H9 (cell line): ENCODE data around the gene GSTP1. TPM values are rescaled to one million over a fixed set of nuclear protein-coding genes. Genes with fewer than 3 reads are reported as not detected.

Experiments used
- DNase-seq: peaks from one replicate; pipeline ENCODE4 v3.0.0-alpha.2; 2017
- H2AFZ ChIP-seq: one replicate; pipeline ENCODE4 v1.6.1; 2013; ENCODE audit warnings: mild to moderate bottlenecking, low read length, control low read depth, moderate library complexity
- H2AK5ac ChIP-seq: 2 replicates; pipeline ENCODE4 v1.6.1; 2013; ENCODE audit warnings: low read length, control low read depth, mixed read lengths; ENCODE audit not compliant: insufficient read length
- H2BK120ac ChIP-seq: one replicate; pipeline ENCODE4 v1.6.1; 2013; ENCODE audit warnings: low read depth, mild to moderate bottlenecking, low read length, control low read depth, inconsistent platforms; ENCODE audit not compliant: poor library complexity, severe bottlenecking
- H2BK12ac ChIP-seq: 2 replicates; pipeline ENCODE4 v1.6.1; 2013; ENCODE audit warnings: low read length, control low read depth, mixed read lengths, low read depth; ENCODE audit not compliant: insufficient read length
- H2BK15ac ChIP-seq: 2 replicates; pipeline ENCODE4 v1.6.1; 2013; ENCODE audit warnings: low read depth, low read length, control low read depth
- H2BK20ac ChIP-seq: one replicate; pipeline ENCODE4 v1.6.1; 2013; ENCODE audit warnings: low read depth, mild to moderate bottlenecking, low read length, control low read depth, inconsistent platforms; ENCODE audit not compliant: poor library complexity, severe bottlenecking
- H2BK5ac ChIP-seq: 2 replicates; pipeline ENCODE4 v1.6.1; 2013; ENCODE audit warnings: low read length, control low read depth, mixed read lengths; ENCODE audit not compliant: insufficient read length
- H3K14ac ChIP-seq: 2 replicates; pipeline ENCODE4 v1.6.1; 2013; ENCODE audit warnings: low read length, control low read depth; ENCODE audit not compliant: insufficient read depth
- H3K18ac ChIP-seq: 2 replicates; pipeline ENCODE4 v1.6.1; 2013; ENCODE audit warnings: low read depth, mild to moderate bottlenecking, mixed read lengths, low read length, control low read depth; ENCODE audit not compliant: insufficient read length
- H3K23ac ChIP-seq: 2 replicates; pipeline ENCODE4 v1.6.1; 2013; ENCODE audit warnings: low read length, control low read depth, mixed read lengths, low read depth; ENCODE audit not compliant: insufficient read length
- H3K23me2 ChIP-seq: 2 replicates; pipeline ENCODE4 v1.6.1; 2013; ENCODE audit warnings: low read depth, mild to moderate bottlenecking, mixed read lengths, low read length, control low read depth; ENCODE audit not compliant: insufficient read length, poor library complexity, severe bottlenecking
- H3K27ac ChIP-seq: 2 replicates; pipeline ENCODE4 v1.5.1; 2013; ENCODE audit warnings: low read length, control low read depth, mixed read lengths, low read depth; ENCODE audit not compliant: insufficient read length
- H3K27me3 ChIP-seq: 2 replicates; pipeline ENCODE4 v1.6.1; 2013; ENCODE audit warnings: low read length, control low read depth, inconsistent platforms; ENCODE audit not compliant: insufficient read depth
- H3K4ac ChIP-seq: 2 replicates; pipeline ENCODE4 v1.6.1; 2013; ENCODE audit warnings: low read depth, mild to moderate bottlenecking, control low read depth, inconsistent platforms, low read length, moderate library complexity
- H3K4me1 ChIP-seq: 2 replicates; pipeline ENCODE4 v1.6.1; 2013; ENCODE audit warnings: low read length, control low read depth, inconsistent platforms; ENCODE audit not compliant: insufficient read depth
- H3K4me2 ChIP-seq: 2 replicates; pipeline ENCODE4 v1.6.1; 2013; ENCODE audit warnings: low read length, control low read depth, mixed read lengths; ENCODE audit not compliant: insufficient read length, insufficient read depth
- H3K56ac ChIP-seq: 2 replicates; pipeline ENCODE4 v1.6.1; 2013; ENCODE audit warnings: low read depth, mild to moderate bottlenecking, mixed read lengths, low read length, control low read depth; ENCODE audit not compliant: insufficient read length
- H3K79me1 ChIP-seq: 2 replicates; pipeline ENCODE4 v1.6.1; 2013; ENCODE audit warnings: low read depth, mild to moderate bottlenecking, moderate library complexity, low read length, control low read depth, inconsistent platforms; ENCODE audit not compliant: insufficient read depth, poor library complexity, severe bottlenecking
- H3K79me2 ChIP-seq: 2 replicates; pipeline ENCODE4 v1.6.1; 2013; ENCODE audit warnings: low read length, control low read depth, inconsistent platforms; ENCODE audit not compliant: insufficient read depth
- H3K9ac ChIP-seq: 2 replicates; pipeline ENCODE4 v1.6.1; 2013; ENCODE audit warnings: low read length, control low read depth, mixed read lengths; ENCODE audit not compliant: insufficient read length; ENCODE audit errors: extremely low read depth
- H3K9me3 ChIP-seq: one replicate; pipeline ENCODE4 v1.6.1; 2013; ENCODE audit warnings: low read depth, low read length, inconsistent platforms; ENCODE audit not compliant: control insufficient read depth
- H3T11ph ChIP-seq: one replicate; pipeline ENCODE4 v1.6.1; 2013; ENCODE audit warnings: mild to moderate bottlenecking, low read length, control low read depth, inconsistent platforms
- H4K20me1 ChIP-seq: one replicate; pipeline ENCODE4 v1.6.1; 2013; ENCODE audit not compliant: control insufficient read depth, insufficient read length, insufficient read depth
- H4K5ac ChIP-seq: 2 replicates; pipeline ENCODE4 v1.6.1; 2013; ENCODE audit warnings: low read depth, mild to moderate bottlenecking, mixed read lengths, low read length, control low read depth; ENCODE audit not compliant: insufficient read length
- H4K8ac ChIP-seq: replicated peaks from 2 replicates; pipeline ENCODE4 v1.6.1; 2013; ENCODE audit warnings: low read length, control low read depth, mixed read lengths, low read depth; ENCODE audit not compliant: insufficient read length
- H4K91ac ChIP-seq: 2 replicates; pipeline ENCODE4 v1.6.1; 2013; ENCODE audit warnings: low read depth, mild to moderate bottlenecking, moderate library complexity, mixed read lengths, low read length, control low read depth; ENCODE audit not compliant: insufficient read length
- H3K27ac Mint-ChIP-seq, 3 experiments: 2 replicates in 2 of 3; 3 replicates in 1 of 3; pipeline ENCODE4 v1.8.0; 2020 to 2021; ENCODE audit warnings: mixed read lengths in 3 of 3, mild to moderate bottlenecking in 1 of 3, moderate library complexity in 1 of 3
- H3K27me3 Mint-ChIP-seq: 2 replicates; pipeline ENCODE4 v1.8.0; 2021; ENCODE audit warnings: low read depth, mild to moderate bottlenecking, moderate library complexity, mixed read lengths
- H3K36me3 Mint-ChIP-seq, 3 experiments: 2 replicates in 2 of 3; 3 replicates in 1 of 3; pipeline ENCODE4 v1.8.0; 2020 to 2021; ENCODE audit warnings: low read depth in 3 of 3, mixed read lengths in 3 of 3; ENCODE audit not compliant: insufficient read depth in 1 of 3
- H3K4me1 Mint-ChIP-seq, 2 experiments: 2 replicates each; pipeline ENCODE4 v1.8.0; 2020; ENCODE audit warnings: mixed read lengths in 2 of 2
- H3K4me3 Mint-ChIP-seq, 2 experiments: 2 replicates in 1 of 2; 3 replicates in 1 of 2; pipeline ENCODE4 v1.8.0; 2020 to 2021; ENCODE audit warnings: mild to moderate bottlenecking in 2 of 2, mixed read lengths in 2 of 2, moderate library complexity in 1 of 2
- H3K9me3 Mint-ChIP-seq, 2 experiments: 2 replicates in 1 of 2; 3 replicates in 1 of 2; pipeline ENCODE4 v1.8.0; 2020; ENCODE audit warnings: mild to moderate bottlenecking in 2 of 2, mixed read lengths in 2 of 2, moderate library complexity in 1 of 2
- CTCF ChIP-seq: fragments of 200-600 bp; sonication (generic); conservative IDR thresholded peaks from 3 replicates; pipeline ENCODE4 v1.8.0; 2021; ENCODE audit warnings: antibody characterized with exemption, mild to moderate bottlenecking
- WGBS: extraction: QIAGEN DNeasy Blood & Tissue Kit; methylation state at CpG from one replicate; pipeline ENCODE4 v1.1.7; 2013; ENCODE audit warnings: missing lambda C conversion rate, low lambda C conversion rate, mixed read lengths; ENCODE audit not compliant: insufficient read length; ENCODE audit errors: extremely low coverage; 5-methylcytosine and 5-hydroxymethylcytosine counted together
- total RNA-seq: library from RNA; stranded (reverse); gene quantifications from 2 replicates; pipeline ENCODE4 v1.2.1, GENCODE V29; 2021

GSTP1 gene
- total RNA-seq, 1 experiment from 2014 or later = 1,469 TPM

GRCh38 chr11:67544616-67545242, 38.9 kb upstream of the GSTP1 start:
- Histone ChIP-seq H2BK120ac (peak overlapping the region; percentile 39), H3K27me3 (no peaks in the 10 kb centered on the region), H3K27ac (no peak overlapping the region), H3K79me1 (no peaks in the 10 kb centered on the region), H2BK20ac (no peak overlapping the region), H3T11ph (no peak overlapping the region), H2AK5ac (no peak overlapping the region), H3K23ac (no peak overlapping the region), H3K18ac (no peak overlapping the region), H3K4ac (no peak overlapping the region), H4K20me1 (no peaks in the 10 kb centered on the region), H2BK15ac (no peak overlapping the region), H3K14ac (no peak overlapping the region), H3K9ac (no peak overlapping the region), H3K9me3 (no peaks in the 10 kb centered on the region), H2BK12ac (no peak overlapping the region), H2BK5ac (no peak overlapping the region), H3K23me2 (no peaks in the 10 kb centered on the region), H2AFZ (no peak overlapping the region), H3K56ac (no peak overlapping the region), H4K8ac (no peak overlapping the region), H3K4me2 (no peak overlapping the region), H3K4me1 (no peaks in the 10 kb centered on the region), H4K5ac (no peak overlapping the region), H4K91ac (no peak overlapping the region), H3K79me2 (no peaks in the 10 kb centered on the region)
- Mint-ChIP-seq H3K9me3 (peaks cover 0 to 2% of the 10 kb centered on the region in 2 experiments; a peak in 1 of 5 replicates), H3K36me3 (no peaks in the 10 kb centered on the region), H3K4me1 (peaks cover 4 to 9% of the 10 kb centered on the region in 2 experiments), H3K27ac (no peak overlapping the region), H3K4me3 (no peak overlapping the region), H3K27me3 (peaks cover 14% of the 10 kb centered on the region)
- no CpG with 5 or more reads among the region's 10 CpGs for WGBS
- no peak for DNase-seq
- TF ChIP-seq CTCF = no peak
